HG02623 (cell line): Measurements from ENCODE around the gene SAA1.

Source experiments
- ATAC-seq: cut with Tn5 transposase; IDR thresholded peaks from one replicate; pipeline ENCODE4 v1.9.1; 2021; ENCODE audit warnings: moderate library complexity; ENCODE audit not compliant: unreplicated experiment

Gene SAA1

GRCh38 chr11:18308242-18308641, 42.2 kb downstream of the SAA1 start:
- no peak for ATAC-seq

GRCh38 chr11:18309691-18310090, 43.6 kb downstream of the SAA1 start:
- no peak for ATAC-seq

GRCh38 chr11:18310800-18311340, 44.8 kb downstream of the SAA1 start:
- no peak for ATAC-seq

GRCh38 chr11:18312012-18312411, 45.9 kb downstream of the SAA1 start:
- ATAC-seq, result no peak

GRCh38 chr11:18312663-18313420, 46.8 kb downstream of the SAA1 start:
- no peak for ATAC-seq

GRCh38 chr11:18313965-18314763, 48.1 kb downstream of the SAA1 start:
- no peak for ATAC-seq

- no peak for ATAC-seq
These were observed 48.9 kb downstream of the SAA1 start for GRCh38 chr11:18314784-18315523.

GRCh38 chr11:18315893-18316292, 49.8 kb downstream of the SAA1 start:
- ATAC-seq, result no peak

- no peak for ATAC-seq
These were observed 51.5 kb downstream of the SAA1 start for GRCh38 chr11:18317551-18317950.
